Stimulated activated CD4-positive, alpha-beta T cell treated with anti-CD3 and anti-CD28 coated beads, Interleukin-1b, Interleukin-23, amount 100 ng/mL, for 4 hours (primary cell): Measurements from ENCODE around the gene KLHL35.

ENCODE experiments used
- DNase-seq, 2 donors: peaks; one replicate each; pipeline ENCODE4 v3.0.0-alpha.2; 2020; ENCODE audit warnings: low read depth in 2 of 2

The KLHL35 gene

DNA sequence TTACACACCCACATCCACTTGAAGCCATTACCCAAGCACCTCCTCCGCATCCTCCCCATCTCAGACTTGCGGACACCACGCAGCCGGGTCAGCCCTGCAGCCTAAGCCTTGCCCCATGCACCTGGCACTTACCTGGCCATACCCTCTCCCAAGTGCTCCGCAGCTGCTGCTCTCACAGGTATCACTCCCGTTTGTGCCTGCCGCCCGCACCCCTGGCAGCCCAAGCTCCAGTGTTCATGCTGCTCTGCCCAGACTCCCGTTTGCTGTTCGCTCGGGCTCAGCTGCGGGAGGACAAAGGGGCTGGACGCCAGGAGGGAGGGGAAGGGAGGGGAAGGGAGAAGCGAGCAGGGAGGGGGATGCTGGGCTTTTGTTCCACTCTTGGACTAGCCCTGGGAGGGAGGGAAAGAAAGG, at the start of gene KLHL35:
TSS of gene KLHL35 (minus strand) at position 293 of the 411 bp plus-strand sequence. CDS start 2,574 bp downstream, outside the sequence.
- DNase-seq = no peak

DNA sequence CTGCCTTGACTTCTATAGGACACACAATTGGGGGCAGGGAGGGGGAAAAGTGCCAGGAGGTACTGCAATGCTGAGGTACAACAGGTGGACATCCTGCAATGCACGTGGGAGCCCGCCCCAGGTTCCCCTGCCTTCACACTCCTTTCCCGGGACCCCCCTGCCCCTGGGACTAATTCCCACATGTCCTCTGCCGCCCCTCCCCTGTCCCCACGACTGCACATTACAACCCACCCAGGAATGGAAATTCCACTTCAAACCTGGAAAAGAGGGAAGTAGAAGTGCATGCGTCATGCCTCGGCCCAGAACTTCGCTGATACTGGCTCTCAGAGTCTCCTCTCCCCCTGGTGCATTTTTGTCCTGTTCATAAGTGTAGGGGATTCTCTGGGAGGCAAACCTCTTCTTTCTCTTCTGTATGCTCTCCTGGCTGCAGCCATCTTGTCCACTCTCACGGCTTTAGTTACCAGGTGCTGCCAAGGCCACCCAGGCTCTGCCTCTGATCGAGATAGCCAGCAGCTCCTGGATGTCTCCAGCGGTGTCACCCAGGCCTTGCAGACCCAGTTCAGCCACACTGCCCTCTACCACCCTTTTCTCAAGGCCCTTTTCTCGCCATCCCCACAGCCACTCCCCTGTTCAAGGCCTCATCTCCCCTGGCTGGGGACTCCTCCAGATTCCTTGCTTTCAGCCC, 49.1 kb upstream of the KLHL35 start:
- DNase-seq = no peak

- no peak for DNase-seq
These were observed 48.4 kb upstream of the KLHL35 start for GRCh38 chr11:75481223-75481921.

DNA sequence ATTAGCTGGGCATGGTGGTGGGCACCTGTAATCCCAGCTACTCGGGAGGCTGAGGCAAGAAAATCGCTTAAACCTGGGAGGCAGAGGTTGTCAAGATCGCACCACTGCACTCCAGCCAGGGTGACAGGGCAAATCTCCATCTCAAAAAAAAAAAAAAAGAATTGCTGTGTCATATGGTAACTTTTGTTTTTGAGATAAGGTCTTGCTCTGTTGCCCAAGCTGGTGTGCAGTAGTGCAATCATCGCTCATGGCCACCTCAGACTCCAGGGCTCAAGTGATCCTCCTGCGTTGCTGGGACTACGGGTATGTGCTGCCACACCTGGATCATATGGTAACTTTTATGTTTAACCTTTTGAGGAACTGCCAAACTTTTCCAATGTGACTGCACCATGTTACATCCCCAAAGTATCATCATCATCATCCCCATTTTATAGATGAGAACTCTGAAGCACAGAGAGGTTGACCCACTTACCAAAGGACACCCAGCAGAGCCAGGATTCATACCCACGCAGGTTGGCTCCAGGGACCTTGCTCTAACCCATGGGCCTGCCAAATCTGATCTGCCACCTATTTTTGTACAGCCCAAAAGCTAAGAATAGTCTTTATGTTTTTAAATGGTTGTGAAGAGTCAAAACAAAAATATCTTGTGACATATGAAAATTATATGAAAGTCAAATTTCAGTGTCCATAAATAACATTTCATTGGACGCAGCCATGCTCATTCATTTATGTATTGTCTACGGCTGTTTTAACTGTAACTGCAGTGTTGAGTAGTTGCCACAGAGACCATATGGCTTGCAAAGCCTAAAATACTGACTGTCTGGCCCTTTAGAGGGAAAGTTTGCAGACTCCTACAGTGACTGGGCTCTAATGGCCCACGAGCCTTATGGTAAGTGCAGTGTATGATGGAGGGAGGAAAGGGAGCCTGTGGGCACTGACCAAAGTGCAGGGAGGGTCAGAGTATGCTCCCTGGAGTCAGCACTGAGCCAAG, 47.5 kb upstream of the KLHL35 start:
- no peak for DNase-seq

- no peak for DNase-seq
These were observed 46.7 kb upstream of the KLHL35 start for GRCh38 chr11:75479597-75480145.

GRCh38 chr11:75478783-75479596, 46.0 kb upstream of the KLHL35 start:
- DNase-seq = no peak

- no peak for DNase-seq
These were observed 44.6 kb upstream of the KLHL35 start for GRCh38 chr11:75477614-75477935.

DNA sequence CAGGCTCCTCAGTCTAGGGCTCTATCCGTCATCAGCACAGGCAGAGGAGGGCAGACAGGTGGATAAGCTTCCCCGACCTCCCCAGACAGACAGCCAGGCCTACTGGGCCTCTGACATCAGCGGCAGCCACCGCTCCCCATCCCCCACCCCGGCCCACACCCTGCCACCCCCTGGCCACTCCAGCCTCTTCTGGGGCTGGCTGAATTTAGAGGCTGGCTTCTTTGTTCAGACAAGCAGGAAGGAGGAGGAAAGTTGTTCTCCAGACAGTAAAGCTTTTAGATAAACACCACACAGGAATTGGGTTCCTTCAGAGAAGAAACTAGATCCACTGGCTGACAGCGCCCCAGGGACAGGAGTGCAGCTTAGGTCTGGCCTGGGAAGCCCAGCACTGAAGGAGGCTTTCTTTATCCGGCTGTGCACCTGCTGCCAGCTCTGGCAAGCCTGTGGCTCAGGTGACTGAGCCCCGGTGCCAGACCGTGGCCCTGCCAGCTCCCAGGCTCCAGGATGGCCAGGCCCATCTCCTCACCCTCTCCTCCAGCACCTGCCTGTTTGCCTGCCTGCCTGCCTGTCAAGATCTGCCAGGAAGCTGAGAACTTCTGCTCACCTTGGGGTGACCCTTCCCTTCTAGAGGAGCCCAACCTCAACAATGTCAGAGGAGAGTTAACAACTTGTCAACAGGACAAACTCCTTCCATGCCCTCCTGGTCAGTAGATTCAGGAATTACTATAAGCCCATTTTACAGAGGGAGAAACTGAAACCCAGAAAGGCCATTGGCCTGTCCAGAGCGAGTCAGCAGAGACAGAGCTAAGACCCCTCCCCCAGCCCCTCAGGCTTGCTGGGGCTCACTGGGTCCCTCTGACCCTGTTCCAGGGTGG, 44.0 kb upstream of the KLHL35 start:
- no peak for DNase-seq

GRCh38 chr11:75475767-75476650, 43.0 kb upstream of the KLHL35 start:
- DNase-seq = no peak

DNA sequence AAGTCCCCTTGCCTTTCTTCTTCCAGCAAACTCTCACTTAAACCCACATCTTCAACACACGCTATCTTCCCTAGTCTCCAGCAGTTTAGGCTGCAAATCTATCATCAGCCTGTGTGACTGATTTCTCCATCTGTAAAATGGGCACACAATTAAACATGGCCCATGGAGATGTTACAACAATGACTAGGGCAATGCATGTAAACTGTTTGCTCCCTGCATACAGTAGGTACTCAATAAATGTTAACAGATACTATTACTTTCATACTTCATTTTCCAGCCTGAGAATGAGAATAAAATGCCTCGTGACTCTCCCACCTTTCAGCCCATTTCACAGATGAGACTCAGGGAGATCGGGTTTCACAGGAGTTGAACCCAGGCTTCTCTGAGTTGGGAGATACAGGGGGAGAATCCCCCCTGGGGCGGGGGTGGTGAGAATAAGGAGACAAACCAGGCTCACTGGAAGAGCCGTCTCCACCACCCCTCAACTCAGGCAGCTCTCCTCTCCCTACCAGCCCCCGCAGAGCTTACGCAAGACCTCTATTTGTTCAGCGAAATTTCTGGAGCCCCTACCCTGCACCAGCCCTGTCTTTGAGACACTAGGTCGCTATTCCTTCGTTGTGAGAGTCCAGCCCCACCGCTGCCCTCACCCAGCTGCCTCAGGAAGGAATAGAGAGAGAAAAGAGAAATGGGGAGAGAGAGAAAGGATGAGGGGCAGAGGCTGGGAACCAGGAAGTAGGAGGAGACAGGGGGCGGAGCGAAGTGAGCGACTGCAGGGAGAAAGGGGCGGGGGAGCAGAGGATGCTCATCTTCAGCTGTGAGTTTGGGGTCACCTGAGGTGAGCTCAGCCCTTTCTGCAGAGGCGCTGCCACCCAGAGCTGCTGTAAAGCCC, 42.1 kb upstream of the KLHL35 start:
- peak; percentile 23 to 24 for DNase-seq

- DNase-seq = no peak
These were observed 41.2 kb upstream of the KLHL35 start for GRCh38 chr11:75474240-75474639.

DNA sequence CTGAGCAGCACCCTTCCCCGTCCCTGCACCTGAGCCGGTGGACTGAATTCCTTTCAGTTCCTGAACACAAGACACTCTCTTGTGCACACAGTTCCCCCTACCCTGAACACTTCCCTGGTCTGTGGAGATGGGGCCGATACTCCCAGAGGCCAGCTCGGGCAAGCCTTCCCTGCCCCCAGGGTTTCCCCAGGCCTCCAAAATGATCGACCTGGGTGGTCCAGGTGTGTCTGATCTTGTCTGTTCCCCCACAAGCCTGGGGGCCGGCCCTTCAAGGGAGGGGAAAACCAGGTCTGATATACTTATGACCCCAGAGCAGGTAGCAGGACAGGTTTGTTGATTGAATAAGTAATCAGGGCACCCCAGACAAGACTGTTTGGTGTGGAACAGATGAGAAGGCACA, 40.7 kb upstream of the KLHL35 start:
- DNase-seq = no peak

DNA sequence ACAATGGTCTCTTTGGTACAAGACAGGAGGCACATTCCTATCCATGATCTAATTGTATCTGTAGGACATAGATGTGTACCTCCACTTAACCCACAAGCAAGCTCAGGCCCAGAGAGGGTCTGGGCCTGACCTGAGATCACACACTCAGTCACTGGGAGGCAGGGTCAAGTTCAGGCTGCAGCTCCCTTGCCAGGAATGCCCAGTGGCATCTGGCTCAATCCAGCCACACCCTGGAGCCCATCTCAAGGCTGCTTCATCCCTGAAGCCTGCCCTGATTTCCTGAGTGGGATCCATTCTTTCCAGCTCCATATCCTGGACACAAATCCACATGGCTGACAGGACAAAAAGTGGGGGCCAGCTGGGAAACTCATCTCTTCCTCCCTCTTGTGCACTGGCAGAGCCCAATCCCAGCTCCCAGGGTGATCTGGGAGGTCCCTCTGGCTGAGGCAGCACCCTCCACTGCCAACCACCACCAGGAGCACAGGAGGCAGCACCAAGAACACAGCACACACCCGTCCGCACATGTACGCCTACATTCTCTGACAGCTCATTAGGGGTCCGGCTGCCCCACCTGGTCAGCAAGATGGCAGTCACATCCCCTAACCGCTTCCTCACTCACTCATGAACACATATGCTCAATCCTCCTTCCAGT, 39.2 kb upstream of the KLHL35 start:
- no peak for DNase-seq

- no peak for DNase-seq
These were observed 38.4 kb upstream of the KLHL35 start for GRCh38 chr11:75471176-75471973.

GRCh38 chr11:75470476-75471080, 37.6 kb upstream of the KLHL35 start:
- no peak for DNase-seq

DNA sequence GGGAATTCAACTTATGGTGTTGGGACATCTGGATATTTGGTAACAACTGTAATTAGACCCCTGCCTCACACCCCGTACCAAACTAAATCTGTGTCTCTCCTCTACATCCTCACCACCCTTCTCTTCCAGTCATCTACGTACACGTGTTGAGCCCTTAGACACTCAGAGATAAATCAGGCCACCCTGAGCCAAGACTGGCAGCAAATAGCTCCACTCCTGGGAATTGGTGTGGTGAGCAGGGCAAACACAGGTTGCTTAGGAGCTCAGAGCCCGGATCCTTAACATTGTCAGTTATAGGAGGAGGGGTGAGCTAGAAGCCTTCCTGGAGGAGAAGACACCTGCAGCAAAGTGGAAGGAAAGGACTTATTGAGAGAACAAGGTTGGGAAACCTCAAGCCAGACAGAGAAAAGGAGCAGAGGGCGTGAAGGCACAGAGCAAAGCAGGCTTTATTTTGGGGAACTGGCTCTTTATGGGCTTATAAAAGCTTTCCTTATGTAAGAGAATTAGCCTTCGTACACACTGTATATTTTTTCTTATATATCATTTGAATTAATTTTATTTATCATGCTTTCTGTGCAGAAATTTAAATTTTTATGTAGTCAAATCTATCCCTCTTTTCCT, 36.9 kb upstream of the KLHL35 start:
- no peak for DNase-seq
